Neural cell (in vitro differentiated cells): ENCODE results near the gene CACNG6. TPM values are rescaled to one million over a fixed set of nuclear protein-coding genes. Genes with fewer than 3 reads are reported as not detected.
A peak's percentile ranks its signal among the peaks of the same experiment; 100 is the strongest.

ENCODE experiments used
- H2AFZ ChIP-seq: fragments of 200-600, 300-800 bp; sonication (generic), shearing (Covaris generic); 2 replicates; pipeline ENCODE4 v1.6.0; 2014; ENCODE audit warnings: low read depth, mild to moderate bottlenecking, antibody characterized with exemption, low read length, moderate library complexity
- H3F3A ChIP-seq: fragments of 200-600 bp; shearing (Covaris generic); 2 replicates; pipeline ENCODE4 v1.6.1; 2016; ENCODE audit warnings: mild to moderate bottlenecking, moderate library complexity, mixed read lengths, antibody characterized with exemption, low read length; ENCODE audit not compliant: insufficient read depth, poor library complexity, severe bottlenecking
- H3K27ac ChIP-seq: fragments of 200-600, 300-800 bp; sonication (generic), shearing (Covaris generic); 2 replicates; pipeline ENCODE4 v1.5.1; 2014; ENCODE audit warnings: mild to moderate bottlenecking, low read length, moderate library complexity
- H3K27me3 ChIP-seq: fragments of 300-800, 200-600 bp; sonication (generic), shearing (Covaris generic); 2 replicates; pipeline ENCODE4 v1.6.0; 2014; ENCODE audit warnings: mild to moderate bottlenecking, low read depth, low read length, moderate library complexity; ENCODE audit not compliant: insufficient read depth
- H3K36me3 ChIP-seq: fragments of 300-800, 200-600 bp; sonication (generic), shearing (Covaris generic); 2 replicates; pipeline ENCODE4 v1.5.1; 2014; ENCODE audit warnings: mild to moderate bottlenecking, antibody characterized with exemption, low read length, moderate library complexity; ENCODE audit not compliant: insufficient read depth
- H3K4me2 ChIP-seq: fragments of 300-800, 200-600 bp; sonication (generic), shearing (Covaris generic); 2 replicates; pipeline ENCODE4 v1.6.0; 2014; ENCODE audit warnings: mild to moderate bottlenecking, low read length
- H3K4me3 ChIP-seq: fragments of 300-800, 200-600 bp; sonication (generic), shearing (Covaris generic); 2 replicates; pipeline ENCODE4 v1.5.1; 2014; ENCODE audit warnings: mild to moderate bottlenecking, low read length, moderate library complexity
- H3K79me2 ChIP-seq: fragments of 200-600 bp; shearing (Covaris generic); replicated peaks from 2 replicates; pipeline ENCODE4 v1.6.0; 2014; ENCODE audit warnings: mild to moderate bottlenecking, low read length, moderate library complexity; ENCODE audit not compliant: insufficient read depth
- H3K9ac ChIP-seq: fragments of 300-800, 200-600 bp; sonication (generic), shearing (Covaris generic); 2 replicates; pipeline ENCODE4 v1.6.1; 2016; ENCODE audit warnings: mild to moderate bottlenecking, low read length, mixed read lengths
- H3K9me2 ChIP-seq: fragments of 200-600 bp; shearing (Covaris generic); 2 replicates; pipeline ENCODE4 v1.6.1; 2016; ENCODE audit warnings: mild to moderate bottlenecking, low read length, mixed read lengths; ENCODE audit not compliant: insufficient read depth
- H3K9me3 ChIP-seq: fragments of 200-600, 300-800 bp; sonication (generic), shearing (Covaris generic); 2 replicates; pipeline ENCODE4 v1.6.1; 2016; ENCODE audit warnings: mild to moderate bottlenecking, mixed run types, low read length, moderate library complexity, mixed read lengths
- H4K20me1 ChIP-seq: fragments of 200-600 bp; shearing (Covaris generic); 2 replicates; pipeline ENCODE4 v1.6.1; 2016; ENCODE audit warnings: mild to moderate bottlenecking, mixed run types; ENCODE audit not compliant: insufficient read depth
- EP300 ChIP-seq: fragments of 450-650 bp; conservative IDR thresholded peaks from 2 replicates; pipeline ENCODE4 v1.6.1; 2014; ENCODE audit warnings: antibody characterized with exemption, mild to moderate bottlenecking, moderate library complexity; ENCODE audit not compliant: poor library complexity, severe bottlenecking
- EZH2 ChIP-seq: fragments of 200-600, 300-800 bp; shearing (Covaris generic), sonication (generic); IDR thresholded peaks from 2 replicates; pipeline ENCODE4 v1.6.1; 2014; ENCODE audit warnings: antibody characterized with exemption, low read length, borderline replicate concordance, mild to moderate bottlenecking; ENCODE audit not compliant: insufficient read depth, poor library complexity, severe bottlenecking
- MXI1 ChIP-seq: fragments of 450-650 bp; conservative IDR thresholded peaks from 2 replicates; pipeline ENCODE4 v1.6.1; 2014; ENCODE audit warnings: antibody characterized with exemption, mild to moderate bottlenecking; ENCODE audit not compliant: poor library complexity, severe bottlenecking
- POLR2AphosphoS5 ChIP-seq: IDR thresholded peaks from 2 replicates; pipeline ENCODE4 v1.6.1; 2012
- RAD21 ChIP-seq: fragments of 450-650 bp; conservative IDR thresholded peaks from 2 replicates; pipeline ENCODE4 v1.6.1; 2014; ENCODE audit warnings: antibody characterized with exemption, mild to moderate bottlenecking, moderate library complexity
- REST ChIP-seq: IDR thresholded peaks from 2 replicates; pipeline ENCODE4 v1.6.1; 2012; ENCODE audit warnings: borderline replicate concordance
- SMC3 ChIP-seq: fragments of 450-650 bp; conservative IDR thresholded peaks from 2 replicates; pipeline ENCODE4 v1.6.1; 2014; ENCODE audit warnings: antibody characterized with exemption, mild to moderate bottlenecking, moderate library complexity; ENCODE audit not compliant: poor library complexity
- TAF1 ChIP-seq: IDR thresholded peaks from 2 replicates; pipeline ENCODE4 v1.6.1; 2012; ENCODE audit warnings: low read depth
- polyA plus RNA-seq: library from polyadenylated mRNA; depleted of rRNA; stranded (reverse); fragments of >200 nt; gene quantifications from 2 replicates; pipeline ENCODE4 v1.2.3, GENCODE V29; 2014
- TF ChIP-seq, protein P1 (sequence below): fragments of 450-650 bp; IDR thresholded peaks from 2 replicates; pipeline ENCODE4 v1.5.1; 2014; ENCODE audit warnings: antibody characterized with exemption, mild to moderate bottlenecking, moderate library complexity; ENCODE audit not compliant: poor library complexity, severe bottlenecking

CACNG6 gene
- polyA plus RNA-seq, 1 donor from 2014 or later, result 0.28 TPM

DNA sequence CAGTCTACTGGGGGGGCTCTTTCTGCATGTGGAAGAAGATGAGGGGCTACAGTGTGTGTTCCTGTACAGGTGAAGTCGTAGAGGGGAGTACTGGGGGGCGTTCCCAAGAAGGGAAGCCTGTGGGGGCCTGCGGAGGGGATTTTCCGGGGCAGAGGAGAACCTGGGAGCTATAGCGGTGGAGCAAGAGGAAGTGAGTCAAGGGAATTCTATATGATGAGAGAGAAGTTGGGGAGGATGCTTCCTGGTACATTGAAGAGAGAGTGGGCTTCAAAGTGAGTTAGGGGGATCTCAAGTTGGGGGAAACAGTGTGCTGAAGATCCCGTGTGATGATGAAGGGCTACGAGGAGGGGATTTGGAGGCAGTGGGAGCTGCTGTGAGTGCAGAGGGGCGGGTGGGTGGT, 30.6 kb upstream of the CACNG6 start:
- peaks cover 4% of the 10 kb centered on the region for H3K36me3 ChIP-seq
- TF ChIP-seq REST, result no peak
- no peak for TF ChIP-seq MXI1
- peak overlapping the region; percentile 95 for H3K4me2 ChIP-seq
- H4K20me1 ChIP-seq, result no peaks in the 10 kb centered on the region
- H3K9ac ChIP-seq, result peak overlapping the region; percentile 17
- H3K79me2 ChIP-seq, result peaks cover 7% of the 10 kb centered on the region
- H3K27ac ChIP-seq, result no peak overlapping the region
- H3K27me3 ChIP-seq, result no peaks in the 10 kb centered on the region
- H3K9me3 ChIP-seq, result no peaks in the 10 kb centered on the region
- no peak overlapping the region for H2AFZ ChIP-seq
- no peaks in the 10 kb centered on the region for H3K9me2 ChIP-seq
- no peaks in the 10 kb centered on the region for H3F3A ChIP-seq
- peak overlapping the region; percentile 73 for H3K4me3 ChIP-seq

- Histone ChIP-seq H3K4me3 (peak overlapping the region; percentile 73), H3K9me2 (no peaks in the 10 kb centered on the region), H3K9me3 (no peaks in the 10 kb centered on the region), H3K36me3 (peaks cover 4% of the 10 kb centered on the region), H3K9ac (peak overlapping the region; percentile 9), H3K27me3 (no peaks in the 10 kb centered on the region), H4K20me1 (no peaks in the 10 kb centered on the region), H3F3A (no peaks in the 10 kb centered on the region), H3K79me2 (peaks cover 7% of the 10 kb centered on the region), H3K4me2 (peak overlapping the region; percentile 58), H3K27ac (no peak overlapping the region), H2AFZ (no peak overlapping the region)
- TF ChIP-seq MXI1 (no peak), EZH2 (no peak), RAD21 (no peak), EP300 (no peak), TAF1 (no peak), SMC3 (no peak), POLR2AphosphoS5 (no peak), REST (no peak)
- TF ChIP-seq, protein P1, sequence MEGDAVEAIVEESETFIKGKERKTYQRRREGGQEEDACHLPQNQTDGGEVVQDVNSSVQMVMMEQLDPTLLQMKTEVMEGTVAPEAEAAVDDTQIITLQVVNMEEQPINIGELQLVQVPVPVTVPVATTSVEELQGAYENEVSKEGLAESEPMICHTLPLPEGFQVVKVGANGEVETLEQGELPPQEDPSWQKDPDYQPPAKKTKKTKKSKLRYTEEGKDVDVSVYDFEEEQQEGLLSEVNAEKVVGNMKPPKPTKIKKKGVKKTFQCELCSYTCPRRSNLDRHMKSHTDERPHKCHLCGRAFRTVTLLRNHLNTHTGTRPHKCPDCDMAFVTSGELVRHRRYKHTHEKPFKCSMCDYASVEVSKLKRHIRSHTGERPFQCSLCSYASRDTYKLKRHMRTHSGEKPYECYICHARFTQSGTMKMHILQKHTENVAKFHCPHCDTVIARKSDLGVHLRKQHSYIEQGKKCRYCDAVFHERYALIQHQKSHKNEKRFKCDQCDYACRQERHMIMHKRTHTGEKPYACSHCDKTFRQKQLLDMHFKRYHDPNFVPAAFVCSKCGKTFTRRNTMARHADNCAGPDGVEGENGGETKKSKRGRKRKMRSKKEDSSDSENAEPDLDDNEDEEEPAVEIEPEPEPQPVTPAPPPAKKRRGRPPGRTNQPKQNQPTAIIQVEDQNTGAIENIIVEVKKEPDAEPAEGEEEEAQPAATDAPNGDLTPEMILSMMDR, result no peak
These were observed 29.7 kb upstream of the CACNG6 start for GRCh38 chr19:53961523-53962356.
